Measurements from ENCODE around the gene FAHD2B.
"Not testable (repeated sequence)": the region's sequence is repeated elsewhere in the genome, so short reads cannot be mapped to it uniquely, and the experiment has no call there.

GRCh38 chr2:97070915-97071314, 23.8 kb downstream of the FAHD2B start:
- TF ChIP-seq ZSCAN30, SNAPC4, XBP1 (CRISPR knock-in tag; IDR thresholded peaks at IDR 0.05): not testable (repeated sequence)

Measured in HepG2 (cell line).